RPMI8226 (cell line): ENCODE data around the gene SLC9A9.
A peak's percentile ranks its signal among the peaks of the same experiment; 100 is the strongest.

ENCODE experiments used
- DNase-seq: peaks from one replicate; pipeline ENCODE4 v3.0.0-alpha.2; 2015

SLC9A9 gene

GRCh38 chr3:143634427-143634826, 213.8 kb downstream of the SLC9A9 start:
- DNase-seq = no peak

GRCh38 chr3:143633816-143634215, 214.5 kb downstream of the SLC9A9 start:
- no peak for DNase-seq

- DNase-seq = no peak
These were observed 218.5 kb downstream of the SLC9A9 start for GRCh38 chr3:143629726-143630125.

- DNase-seq = no peak
These were observed 219.3 kb downstream of the SLC9A9 start for GRCh38 chr3:143628971-143629370.

GRCh38 chr3:143627336-143627735, 220.9 kb downstream of the SLC9A9 start:
- no peak for DNase-seq

GRCh38 chr3:143619231-143619630, 229.0 kb downstream of the SLC9A9 start:
- DNase-seq = no peak

GRCh38 chr3:143617050-143617449, 231.2 kb downstream of the SLC9A9 start:
- no peak for DNase-seq

- DNase-seq = no peak
These were observed 235.0 kb downstream of the SLC9A9 start for GRCh38 chr3:143613226-143613625.

- DNase-seq = no peak
These were observed 235.7 kb downstream of the SLC9A9 start for GRCh38 chr3:143612541-143612940.

GRCh38 chr3:143608966-143609365, 239.3 kb downstream of the SLC9A9 start:
- no peak for DNase-seq

- DNase-seq = no peak
These were observed 242.9 kb downstream of the SLC9A9 start for GRCh38 chr3:143605233-143605950.

GRCh38 chr3:143604402-143605185, 243.7 kb downstream of the SLC9A9 start:
- DNase-seq = no peak

GRCh38 chr3:143603774-143604173, 244.5 kb downstream of the SLC9A9 start:
- no peak for DNase-seq

GRCh38 chr3:143601723-143602484, 246.4 kb downstream of the SLC9A9 start:
- DNase-seq = peak; percentile 22

GRCh38 chr3:143600756-143601718, 247.2 kb downstream of the SLC9A9 start:
- no peak for DNase-seq

- no peak for DNase-seq
These were observed 250.3 kb downstream of the SLC9A9 start for GRCh38 chr3:143597774-143598652.

GRCh38 chr3:143596957-143597642, 251.2 kb downstream of the SLC9A9 start:
- no peak for DNase-seq

- peak; percentile 47 for DNase-seq
These were observed 252.7 kb downstream of the SLC9A9 start for GRCh38 chr3:143595456-143596077.

- DNase-seq = no peak
These were observed 254.1 kb downstream of the SLC9A9 start for GRCh38 chr3:143594206-143594605.

- DNase-seq = no peak
These were observed 257.6 kb downstream of the SLC9A9 start for GRCh38 chr3:143590660-143591059.
